HS-27A (cell line): ENCODE results near the gene ELOVL5.

ENCODE experiments used
- DNase-seq: peaks from one replicate; pipeline ENCODE4 v3.0.0-alpha.2; 2012; ENCODE audit warnings: low read depth, missing footprints

ELOVL5 gene

DNA sequence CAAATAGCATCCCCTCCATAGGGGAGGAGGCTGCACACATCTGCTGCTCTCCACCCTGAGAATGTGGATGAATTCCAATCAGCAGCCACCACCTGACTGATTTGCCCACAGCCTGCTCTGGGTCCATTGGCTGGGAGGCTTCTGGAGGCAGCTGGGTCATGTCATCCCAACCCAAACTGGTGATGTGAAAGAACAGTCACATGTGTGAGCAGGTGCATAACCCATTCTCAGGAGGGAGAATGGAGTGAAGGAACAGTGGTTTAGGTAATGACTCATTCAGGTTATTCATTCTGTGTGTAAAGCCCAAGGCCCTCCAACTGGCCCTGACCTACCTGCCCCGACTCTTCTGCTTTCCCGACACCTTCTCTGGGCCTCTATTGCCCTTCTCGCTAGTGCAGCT lies 109.2 kb downstream of the ELOVL5 start:
- no peak for DNase-seq

DNA sequence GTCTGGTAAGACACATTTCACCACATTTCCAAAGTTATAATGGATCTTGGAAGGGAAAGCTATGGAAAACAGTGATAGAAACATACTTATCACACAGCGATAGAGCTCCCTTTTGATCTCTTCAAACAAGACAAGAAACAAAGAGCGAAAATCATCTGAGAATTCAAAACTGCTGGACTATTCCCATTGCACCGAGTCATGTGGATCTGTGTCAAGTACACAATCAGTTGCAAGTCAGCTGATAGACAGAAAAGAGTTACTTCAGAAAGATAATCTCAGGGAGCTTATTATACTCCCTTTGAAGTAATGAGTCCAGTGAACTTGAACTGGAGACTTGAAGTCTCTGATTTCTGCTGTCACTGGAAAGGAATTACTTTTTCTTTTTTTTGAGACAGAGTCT lies 110.4 kb downstream of the ELOVL5 start:
- no peak for DNase-seq

DNA sequence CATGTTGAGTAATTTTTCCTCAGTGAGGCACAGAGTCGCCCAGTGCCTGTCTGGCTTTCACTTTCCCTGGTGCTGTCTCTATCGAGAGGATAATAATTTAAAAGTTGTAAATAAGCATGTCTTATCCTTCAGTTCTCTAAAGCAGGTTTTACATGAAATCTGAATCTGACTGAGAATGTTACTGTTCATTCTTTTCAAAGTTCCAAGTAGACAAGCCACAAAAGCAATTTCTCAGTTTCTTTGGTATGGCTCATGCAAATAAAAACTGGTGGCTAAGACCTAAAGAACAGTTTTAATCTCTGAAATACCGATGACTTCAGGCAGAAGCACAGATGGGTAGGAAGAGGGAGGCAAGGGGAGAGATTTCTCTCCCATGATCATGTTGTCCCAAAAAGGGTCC lies 112.5 kb downstream of the ELOVL5 start:
- no peak for DNase-seq

DNA sequence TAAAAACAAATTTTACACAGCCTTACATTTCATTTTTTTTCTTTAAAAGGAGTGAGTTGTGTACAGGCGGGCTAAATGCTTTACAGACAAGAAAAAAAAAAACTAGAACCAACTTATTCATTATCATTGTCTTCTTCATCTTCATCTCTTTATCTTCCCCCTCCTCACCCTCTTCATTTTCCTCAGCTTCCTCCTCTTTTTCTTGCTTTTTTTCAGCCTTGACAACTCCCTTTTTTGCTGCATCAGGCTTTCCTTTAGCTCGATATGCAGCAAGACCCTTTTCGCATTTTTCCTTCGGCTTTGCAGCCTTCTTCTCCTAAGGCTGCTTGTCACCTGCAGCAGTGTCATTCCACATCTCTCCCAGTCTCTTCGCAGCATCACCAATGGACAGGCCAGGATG lies 113.2 kb downstream of the ELOVL5 start:
- DNase-seq, result no peak

DNA sequence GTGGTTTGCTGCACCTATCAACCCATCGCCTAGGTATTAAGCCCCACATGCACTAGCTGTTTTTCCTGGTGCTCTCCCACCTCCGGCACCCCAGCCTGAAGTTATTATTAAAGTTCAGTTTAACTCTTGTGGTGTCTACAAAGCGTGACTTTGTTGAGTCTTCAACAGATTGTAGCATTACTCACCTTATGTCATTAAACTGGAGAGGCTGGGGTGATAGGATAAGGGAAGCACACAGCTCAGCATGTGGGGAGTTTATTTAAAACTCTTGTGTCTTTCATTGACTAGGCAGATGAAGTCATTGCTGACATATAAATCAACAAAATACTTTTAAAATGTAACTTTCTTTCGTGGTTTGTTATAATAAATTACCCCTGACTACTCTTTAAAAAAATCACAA lies 115.4 kb downstream of the ELOVL5 start:
- no peak for DNase-seq

DNA sequence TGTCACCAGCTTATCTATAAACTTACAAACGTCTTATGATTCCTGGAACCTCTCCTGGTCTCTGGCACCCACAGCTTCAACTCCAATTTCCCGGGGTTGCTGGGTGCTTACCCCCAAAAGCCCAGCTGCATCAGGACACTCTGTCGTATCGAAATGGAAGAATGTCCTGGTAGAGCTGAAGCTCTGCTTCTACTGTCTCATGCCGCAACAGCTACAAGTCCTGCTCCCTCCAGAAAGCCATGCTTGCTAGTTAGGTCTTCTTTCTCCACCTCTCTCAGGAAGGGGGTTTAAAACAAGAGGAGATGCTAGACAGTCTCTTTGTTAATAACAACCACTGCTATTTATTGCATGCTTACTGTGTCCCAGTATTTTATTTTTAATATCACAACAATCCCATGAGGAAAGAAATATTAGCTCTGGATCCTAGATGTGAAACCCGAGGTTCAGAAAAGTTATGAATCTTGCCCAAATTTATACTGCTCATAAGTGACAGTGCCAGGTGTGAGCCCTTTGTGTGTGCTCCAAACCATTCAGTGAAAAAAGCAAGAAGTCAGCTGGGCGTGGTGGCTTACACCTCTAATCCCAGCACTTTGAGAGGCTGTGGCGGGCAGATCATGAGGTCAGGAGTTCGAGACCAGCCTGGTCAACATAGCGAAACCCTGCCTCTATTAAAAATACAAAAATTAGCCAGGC lies 117.8 kb downstream of the ELOVL5 start:
- no peak for DNase-seq

DNA sequence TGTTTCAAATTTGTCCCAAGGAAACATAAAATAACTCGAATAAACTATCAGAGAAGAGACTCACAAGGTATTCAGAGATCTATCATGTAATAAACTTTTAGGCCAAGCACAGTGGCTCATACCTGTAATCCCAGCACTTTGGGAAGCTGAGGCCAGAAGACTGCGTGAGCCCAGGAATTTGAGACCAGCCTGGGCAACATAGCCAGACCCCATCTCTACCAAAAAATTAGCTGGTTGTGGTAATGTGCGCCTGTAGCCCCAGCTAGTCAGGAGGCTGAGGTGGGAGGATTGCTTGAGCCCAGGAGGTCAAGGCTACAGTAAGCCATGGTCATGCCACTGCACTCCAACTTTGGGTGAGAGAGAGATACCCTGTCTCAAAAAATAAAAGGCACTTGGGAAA lies 120.9 kb downstream of the ELOVL5 start:
- no peak for DNase-seq

DNA sequence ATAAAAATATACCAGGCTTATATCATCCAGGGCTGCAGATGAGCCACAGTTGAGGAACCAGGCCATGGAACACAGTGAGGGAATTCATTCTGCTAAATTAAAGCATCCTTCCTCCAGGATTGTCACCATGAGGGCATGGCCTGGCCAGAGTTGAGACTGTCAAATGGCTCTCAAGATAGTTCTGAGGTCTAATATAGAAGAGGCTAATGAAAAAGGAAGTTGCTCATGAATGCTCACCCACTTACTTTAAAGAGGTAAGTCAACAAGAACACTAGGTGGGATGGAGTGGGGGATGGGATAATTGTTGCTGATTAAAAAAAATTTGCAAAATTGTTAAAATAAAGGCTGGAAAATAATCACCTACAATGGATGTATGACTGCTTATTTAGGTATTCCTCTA lies 128.1 kb downstream of the ELOVL5 start:
- no peak for DNase-seq
